Measurements from ENCODE around the gene CACYBP. TPM values are rescaled to one million over a fixed set of nuclear protein-coding genes. Genes with fewer than 3 reads are reported as not detected.

CACYBP gene
- total and polyA plus RNA-seq, 2 of the 8 experiments (the other 6 are each of a cell fraction or from before 2014, with no cell fraction given), result 28.3 to 247 TPM

GRCh38 chr1:174968750-174969244 is 30.9 kb upstream of the CACYBP start:
- Histone ChIP-seq H4K8ac (ENCODE audit: extremely low read depth, insufficient read depth, low read length) (no peak overlapping the region), H3K18ac (ENCODE audit: extremely low read depth, low read length) (no peak overlapping the region), H3K27me3 (replicated peaks in 1 of 4; ENCODE audit: control insufficient read depth in 3 of 4, extremely low read depth in 1 of 4, insufficient read depth in 3 of 4, low read length in 3 of 4) (no peaks in the 10 kb centered on the region), H2AK5ac (ENCODE audit: low read depth, low read length) (no peak overlapping the region), H3K9ac (replicated peaks in 1 of 4; ENCODE audit: extremely low read depth in 1 of 4, low read depth in 3 of 4, low read length in 3 of 4) (no peak overlapping the region), H2AFZ (ENCODE audit: low read length) (no peak overlapping the region), H2BK5ac (ENCODE audit: low read depth, low read length) (no peak overlapping the region), H4K20me1 (replicated peaks in 1 of 2; ENCODE audit: control insufficient read depth in 1 of 2, insufficient read depth in 2 of 2, low read length in 2 of 2) (peaks cover 3 to 4% of the 10 kb centered on the region in 2 experiments), H3K36me3 (ENCODE audit: control insufficient read depth in 2 of 4, insufficient read depth in 4 of 4, low read length in 3 of 4) (peaks cover 16 to 80% (median 28%) of the 10 kb centered on the region in 4 experiments), H2BK15ac (ENCODE audit: low read length) (no peak overlapping the region), H2BK12ac (ENCODE audit: low read depth, low read length) (no peak overlapping the region), H4K5ac (ENCODE audit: insufficient read length, low read depth, low read length) (no peak overlapping the region), H4K91ac (replicated peaks; ENCODE audit: insufficient read length, low read length) (no peak overlapping the region), H3K23ac (ENCODE audit: insufficient read length) (no peak overlapping the region), H3K27ac (ENCODE audit: low read depth, low read length) (no peak overlapping the region), H2BK120ac (replicated peaks; ENCODE audit: low read depth, low read length) (no peak overlapping the region), H3K4me2 (ENCODE audit: insufficient read depth in 1 of 2, low read depth in 2 of 2, low read length in 2 of 2) (no peak overlapping the region), H3K9me3 (ENCODE audit: insufficient read depth in 2 of 2, low read depth in 1 of 2, low read length in 1 of 2) (no peaks in the 10 kb centered on the region), H3K14ac (ENCODE audit: insufficient read length) (no peak overlapping the region), H3K4ac (replicated peaks; ENCODE audit: insufficient read length, low read depth, low read length) (no peak overlapping the region), H3K4me1 (replicated peaks in 1 of 4; ENCODE audit: control insufficient read depth in 3 of 4, insufficient read depth in 4 of 4, low read length in 3 of 4) (peaks cover 0 to 2% (median 0%) of the 10 kb centered on the region in 4 experiments; a peak in 1 of 7 replicates), H3K4me3 (ENCODE audit: extremely low read depth in 1 of 4, insufficient read depth in 2 of 4, low read depth in 3 of 4, low read length in 4 of 4) (no peak overlapping the region), H2BK20ac (ENCODE audit: low read length) (no peak overlapping the region), H3K79me1 (ENCODE audit: low read depth, low read length) (no peaks in the 10 kb centered on the region), H3K56ac (replicated peaks; ENCODE audit: insufficient read length, low read depth, low read length) (no peak overlapping the region), H3K79me2 (ENCODE audit: control insufficient read depth in 1 of 2, insufficient read depth in 2 of 2, low read length in 2 of 2) (peaks cover 0 to 9% of the 10 kb centered on the region in 2 experiments; a peak in 1 of 4 replicates), H3K23me2 (ENCODE audit: low read depth, low read length) (no peaks in the 10 kb centered on the region)
- WGBS, 2 experiments (ENCODE audit: extremely low coverage in 1 of 2, insufficient coverage in 1 of 2, insufficient read length in 1 of 2, insufficient replicate concordance in 2 of 2, low coverage in 1 of 2, low lambda C conversion rate in 2 of 2, missing lambda C conversion rate in 1 of 2), result 92% methylated on average over 5 of the region's 5 CpGs; no CpG with 5 or more reads in 1 of the 2 experiments
- FAIRE-seq, result no peak
- DNase-seq (ENCODE audit: low read depth in 1 of 2, low spot score in 2 of 2), result no peak
- ChIA-PET POLR2A (ENCODE audit: partially characterized antibody) (interaction anchor here (1.6 kb wide), 1 partner anchor 30 kb away, joined by 5 read pairs; no protein-coding TSS in a partner anchor), CTCF (ENCODE audit: partially characterized antibody) (interaction anchor here (2.1 kb wide), 1 partner anchor 15 kb away, joined by 9 read pairs; no protein-coding TSS in a partner anchor)
- no peak for TF ChIP-seq BACH1 (IDR thresholded peaks at IDR 0.05; ENCODE audit: low read length)
- TF ChIP-seq CHD1 (IDR thresholded peaks at IDR 0.05; ENCODE audit: low read depth, low read length), result no peak
- no peak for TF ChIP-seq GTF2F1 (IDR thresholded peaks at IDR 0.05; ENCODE audit: borderline replicate concordance, low read depth, low read length)
- no peak for TF ChIP-seq SAP30 (IDR thresholded peaks at IDR 0.05; ENCODE audit: insufficient read depth, insufficient replicate concordance, low read length)
- no peak for TF ChIP-seq ATF2 (IDR thresholded peaks at IDR 0.05; ENCODE audit: low read length)
- TF ChIP-seq CBX5 (IDR thresholded peaks at IDR 0.05; ENCODE audit: low read depth, low read length), result no peak
- no peak for TF ChIP-seq POU5F1 (IDR thresholded peaks at IDR 0.05; ENCODE audit: low read depth, low read length)
- no peak for TF ChIP-seq HDAC6 (IDR thresholded peaks at IDR 0.05; ENCODE audit: low read depth, low read length)
- no peak for TF ChIP-seq E2F6 (IDR thresholded peaks at IDR 0.05)
- TF ChIP-seq MAX (IDR thresholded peaks at IDR 0.05), result no peak
- no peak for TF ChIP-seq CEBPB (IDR thresholded peaks at IDR 0.05; ENCODE audit: low read depth, low read length)
